Neural progenitor cell (in vitro differentiated cells): ENCODE results near the gene EP400.

Experiments
- CTCF ChIP-seq: fragments of 200-600 bp; sonication (generic); IDR thresholded peaks from 2 replicates; pipeline ENCODE4 v1.5.1; 2017; ENCODE audit warnings: antibody characterized with exemption, mild to moderate bottlenecking
- EZH2 ChIP-seq: fragments of 200-600 bp; sonication (generic); IDR thresholded peaks from 2 replicates; pipeline ENCODE4 v1.6.1; 2017; ENCODE audit warnings: antibody characterized with exemption, mild to moderate bottlenecking, moderate library complexity
- EZH2phosphoT487 ChIP-seq: fragments of 200-600 bp; sonication (generic); IDR thresholded peaks from 2 replicates; pipeline ENCODE4 v1.6.1; 2017; ENCODE audit warnings: antibody characterized with exemption

- TF ChIP-seq CTCF = no peak
- TF ChIP-seq EZH2phosphoT487 = no peak
- TF ChIP-seq EZH2 = no peak
These were observed 59.7 kb downstream of the EP400 start for GRCh38 chr12:132009336-132009859.
